Stimulated activated CD8-positive, alpha-beta memory T cell treated with anti-CD3 and anti-CD28 coated beads, Interleukin-15, amount 100 ng/mL, for 24 hours (primary cell): ENCODE measurements around the gene SNRPA1.

ENCODE experiments used
- DNase-seq: peaks from one replicate; pipeline ENCODE4 v3.0.0-alpha.2; 2020; ENCODE audit warnings: low read depth

Gene SNRPA1

DNA sequence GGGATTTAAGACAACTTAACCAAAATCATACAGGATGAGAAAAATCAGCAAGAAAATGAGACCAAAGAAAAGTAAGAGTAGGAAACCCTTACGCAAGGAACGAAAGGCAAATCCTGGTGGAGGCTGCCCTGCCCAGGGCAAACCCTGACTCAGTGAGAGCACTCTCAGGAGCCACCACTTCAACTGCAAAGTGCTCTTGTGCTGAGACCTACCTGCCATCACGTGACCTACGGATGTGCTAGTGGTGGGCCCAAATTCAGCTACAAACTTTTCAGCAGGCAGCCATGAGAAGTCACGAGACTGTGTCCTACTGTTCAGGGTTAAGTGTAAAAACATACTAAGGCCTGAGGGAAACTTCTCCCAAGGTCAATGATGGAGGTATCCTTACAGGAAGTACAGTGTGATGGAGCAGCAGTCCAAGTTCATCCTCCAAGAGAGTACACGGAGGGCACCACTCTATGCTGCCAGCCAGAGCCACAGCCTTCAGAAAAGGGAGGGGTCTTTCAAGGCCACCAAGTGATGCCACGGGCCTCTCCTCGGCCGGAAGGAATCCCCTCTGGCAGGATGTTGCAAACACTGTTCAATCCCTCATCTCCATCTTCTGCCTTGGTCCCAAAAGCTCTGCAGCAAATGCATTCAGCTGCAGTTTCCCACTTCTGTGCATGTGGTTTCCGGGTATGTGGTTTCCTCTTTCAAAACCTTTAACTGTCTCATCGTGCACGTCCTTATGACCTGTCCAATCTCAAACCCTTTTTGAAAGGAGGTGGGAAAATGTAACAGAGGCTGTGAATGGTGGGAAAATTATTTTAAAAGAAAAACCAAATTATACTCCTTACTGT lies 52.7 kb downstream of the SNRPA1 start:
- no peak for DNase-seq

- no peak for DNase-seq
These were observed 54.7 kb downstream of the SNRPA1 start for GRCh38 chr15:101240358-101240757.

GRCh38 chr15:101239724-101240136 lies 55.3 kb downstream of the SNRPA1 start:
- no peak for DNase-seq

- no peak for DNase-seq
These were observed 57.8 kb downstream of the SNRPA1 start for GRCh38 chr15:101237251-101237650.

DNA sequence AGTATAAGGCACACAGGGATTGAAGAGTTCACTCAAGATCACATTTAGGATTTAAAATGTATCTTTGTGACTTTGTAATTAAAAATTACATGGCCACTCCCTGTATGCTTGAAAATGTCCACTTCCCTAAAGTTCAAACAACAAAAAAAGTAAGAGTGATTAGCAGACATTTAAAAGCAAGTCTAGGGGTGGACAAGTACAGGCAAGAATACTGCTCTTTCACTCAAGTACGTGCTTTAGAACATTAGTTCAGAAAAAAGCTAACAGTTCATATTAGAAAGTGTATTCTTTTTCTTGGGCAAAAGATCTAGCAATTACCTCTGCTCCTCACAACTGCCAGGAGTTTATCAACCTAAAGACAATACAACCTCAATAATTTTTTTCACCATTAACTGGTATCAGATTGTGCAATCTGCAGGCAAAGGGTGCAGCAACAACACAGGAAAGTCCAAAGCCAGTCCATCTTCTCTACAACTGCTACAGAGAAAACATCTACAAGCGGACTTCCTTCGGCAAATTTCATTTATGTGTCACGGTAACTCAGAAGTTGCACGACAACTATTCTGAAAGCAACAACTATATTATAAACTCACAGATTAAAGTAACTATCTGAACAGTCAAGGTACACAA lies 61.3 kb downstream of the SNRPA1 start:
- DNase-seq = no peak

DNA sequence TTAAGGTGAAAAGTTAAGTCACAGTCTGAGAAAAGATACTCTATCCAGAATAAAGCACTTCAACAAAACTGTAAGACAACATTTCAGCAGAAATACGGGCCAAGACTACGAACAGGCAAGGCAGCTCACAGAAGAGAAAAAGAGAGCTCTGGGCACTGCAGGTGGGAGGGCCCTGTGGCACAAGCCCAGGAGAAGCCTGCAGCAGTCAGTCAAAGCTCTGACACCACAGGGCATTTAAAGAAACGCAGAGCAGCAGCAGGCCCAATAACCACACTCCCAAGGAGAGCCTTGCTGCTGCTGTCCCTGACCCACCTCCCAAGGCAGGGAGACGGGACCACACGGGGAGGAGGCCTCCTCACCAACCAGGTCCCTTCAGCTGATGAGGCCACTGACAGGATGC lies 62.4 kb downstream of the SNRPA1 start:
- no peak for DNase-seq
